Upper lobe of left lung (tissue), 4 donors: ENCODE data around the gene STX5.

Source experiments
- CTCF ChIP-seq, 6 experiments: fragments of 450-650 bp in 4 of 6; fragments of 200-600 bp in 2 of 6; sonication (generic) in 2 of 6; IDR thresholded peaks; one replicate each; pipeline ENCODE4 v1.5.1; 2016 to 2019; ENCODE audit warnings: antibody characterized with exemption in 6 of 6
- EP300 ChIP-seq, 4 donors: sonication (generic); formaldehyde crosslinking; IDR thresholded peaks; one replicate each; pipeline ENCODE4 v1.5.1; 2017; ENCODE audit warnings: antibody characterized with exemption in 4 of 4, control low read depth in 2 of 4
- POLR2A ChIP-seq, 4 donors: fragments of 450-650 bp; IDR thresholded peaks; one replicate each; pipeline ENCODE4 v1.5.1; 2016 to 2017; ENCODE audit warnings: antibody characterized with exemption in 4 of 4, mild to moderate bottlenecking in 2 of 4
- POLR2AphosphoS5 ChIP-seq, 2 donors: sonication (generic); formaldehyde crosslinking; IDR thresholded peaks; one replicate each; pipeline ENCODE4 v1.5.1; 2017; ENCODE audit warnings: antibody characterized with exemption in 2 of 2

- TF ChIP-seq POLR2A (IDR thresholded peaks at IDR 0.05) (no peak), CTCF (IDR thresholded peaks at IDR 0.05) (no peak), EP300 (IDR thresholded peaks at IDR 0.05) (no peak), POLR2AphosphoS5 (IDR thresholded peaks at IDR 0.05) (no peak)
These were observed 21.6 kb upstream of the STX5 start for GRCh38 chr11:62853279-62853965.
